ENCODE data around the gene LSM5.

The LSM5 gene

GRCh38 chr7:32522746-32523530 lies 32.8 kb upstream of the LSM5 start:
- no peak for DNase-seq (ENCODE audit: extremely low read depth, low read depth)
- TF ChIP-seq CTCF (IDR thresholded peaks at IDR 0.05; ENCODE audit: low read depth, low read length, missing control alignments): no peak
- no peak overlapping the region for H3K4me3 ChIP-seq (replicated peaks; ENCODE audit: low read depth, low read length)

- no peak overlapping the region for H3K4me3 ChIP-seq (replicated peaks; ENCODE audit: low read depth, low read length)
- no peak for DNase-seq (ENCODE audit: extremely low read depth, low read depth)
- TF ChIP-seq CTCF (IDR thresholded peaks at IDR 0.05; ENCODE audit: low read depth, low read length, missing control alignments): no peak
Measured at GRCh38 chr7:32519763-32520162, 29.6 kb upstream of the LSM5 start.

- H3K4me3 ChIP-seq (replicated peaks; ENCODE audit: low read depth, low read length): no peak overlapping the region
- TF ChIP-seq CTCF (IDR thresholded peaks at IDR 0.05; ENCODE audit: low read depth, low read length, missing control alignments): no peak
- peak; percentile 57 for DNase-seq (ENCODE audit: extremely low read depth, low read depth)
Measured at GRCh38 chr7:32518534-32519140, 28.5 kb upstream of the LSM5 start.

GRCh38 chr7:32516551-32517100 lies 26.4 kb upstream of the LSM5 start:
- DNase-seq (ENCODE audit: extremely low read depth, low read depth): no peak
- H3K4me3 ChIP-seq (replicated peaks; ENCODE audit: low read depth, low read length): no peak overlapping the region
- TF ChIP-seq CTCF (IDR thresholded peaks at IDR 0.05; ENCODE audit: low read depth, low read length, missing control alignments): no peak

- DNase-seq (ENCODE audit: extremely low read depth, low read depth): no peak
- TF ChIP-seq CTCF (IDR thresholded peaks at IDR 0.05; ENCODE audit: low read depth, low read length, missing control alignments): no peak
Measured at GRCh38 chr7:32515890-32516550, 25.8 kb upstream of the LSM5 start.

GRCh38 chr7:32513210-32513609 lies 23.0 kb upstream of the LSM5 start:
- TF ChIP-seq CTCF (IDR thresholded peaks at IDR 0.05; ENCODE audit: low read depth, low read length, missing control alignments): no peak
- DNase-seq (ENCODE audit: extremely low read depth, low read depth): no peak
- H3K4me3 ChIP-seq (replicated peaks; ENCODE audit: low read depth, low read length): no peak overlapping the region

More at GRCh38 chr7:32515890-32516550, 25.8 kb upstream of the LSM5 start:
- H3K4me3 ChIP-seq (replicated peaks; ENCODE audit: low read depth, low read length): no peak overlapping the region

All from HFF-Myc (cell line).